Liver (tissue), 9 donors: ENCODE measurements around the gene MCTP1. TPM values are rescaled to one million over a fixed set of nuclear protein-coding genes. Genes with fewer than 3 reads are reported as not detected.

Experiments used
- DNase-seq: peaks from one replicate; pipeline ENCODE4 v3.0.0-alpha.2; 2017; ENCODE audit warnings: low spot score
- H3K27ac ChIP-seq, 2 donors: one replicate each; pipeline ENCODE4 v1.7.0; 2013; ENCODE audit warnings: inconsistent platforms in 2 of 2, low read length in 2 of 2, control low read depth in 1 of 2, low read depth in 1 of 2, mild to moderate bottlenecking in 1 of 2
- H3K27me3 ChIP-seq, 4 donors: one replicate each; pipeline versions ENCODE4 v1.6.1 to v1.7.0; 2013; ENCODE audit warnings: low read length in 3 of 4, inconsistent platforms in 1 of 4, mild to moderate bottlenecking in 1 of 4, moderate library complexity in 1 of 4; ENCODE audit not compliant: control insufficient read depth in 4 of 4, insufficient read depth in 4 of 4
- H3K36me3 ChIP-seq, 4 donors: one replicate each; pipeline versions ENCODE4 v1.6.1 to v1.7.0; 2013; ENCODE audit warnings: low read length in 3 of 4, mild to moderate bottlenecking in 3 of 4, low read depth in 1 of 4, moderate library complexity in 1 of 4; ENCODE audit not compliant: control insufficient read depth in 4 of 4, insufficient read depth in 3 of 4
- H3K4me1 ChIP-seq, 4 donors: one replicate each; pipeline versions ENCODE4 v1.6.1 to v1.7.0; 2013; ENCODE audit warnings: low read length in 3 of 4, mild to moderate bottlenecking in 3 of 4, moderate library complexity in 1 of 4; ENCODE audit not compliant: control insufficient read depth in 4 of 4, insufficient read depth in 4 of 4
- H3K4me3 ChIP-seq, 3 donors: one replicate each; pipeline versions ENCODE4 v1.6.1 to v1.7.0; 2013; ENCODE audit warnings: low read length in 3 of 3, control low read depth in 1 of 3, low read depth in 1 of 3, mild to moderate bottlenecking in 1 of 3
- H3K9ac ChIP-seq, 2 donors: one replicate each; pipeline ENCODE4 v1.7.0; 2013; ENCODE audit warnings: low read length in 2 of 2, mild to moderate bottlenecking in 2 of 2, moderate library complexity in 2 of 2, control low read depth in 1 of 2, low read depth in 1 of 2
- H3K9me3 ChIP-seq, 4 donors: one replicate each; pipeline versions ENCODE4 v1.6.1 to v1.7.0; 2013; ENCODE audit warnings: low read length in 3 of 4; ENCODE audit not compliant: control insufficient read depth in 4 of 4
- EGR1 ChIP-seq, 2 donors: IDR thresholded peaks; 2 replicates each; pipeline ENCODE4 v1.6.1; 2016 to 2018; ENCODE audit warnings: antibody characterized with exemption in 2 of 2, low read depth in 2 of 2
- FOXA1 ChIP-seq: IDR thresholded peaks from 2 replicates; pipeline ENCODE4 v1.6.1; 2016; ENCODE audit warnings: antibody characterized with exemption
- FOXA2 ChIP-seq: IDR thresholded peaks from 2 replicates; pipeline ENCODE4 v1.6.1; 2016; ENCODE audit warnings: antibody characterized with exemption
- GABPA ChIP-seq, 2 donors: IDR thresholded peaks in 1 of 2; conservative IDR thresholded peaks in 1 of 2; 2 replicates each; pipeline ENCODE4 v1.6.1; 2016; ENCODE audit warnings: antibody characterized with exemption in 2 of 2, mild to moderate bottlenecking in 1 of 2, moderate library complexity in 1 of 2
- HNF4A ChIP-seq, 2 donors: conservative IDR thresholded peaks; 2 replicates each; pipeline ENCODE4 v1.6.1; 2016; ENCODE audit warnings: antibody characterized with exemption in 2 of 2, mild to moderate bottlenecking in 2 of 2
- HNF4G ChIP-seq: IDR thresholded peaks from 2 replicates; pipeline ENCODE4 v1.6.1; 2016; ENCODE audit warnings: antibody characterized with exemption
- JUND ChIP-seq, 2 donors: IDR thresholded peaks; 2 replicates each; pipeline ENCODE4 v1.6.1; 2016; ENCODE audit warnings: antibody characterized with exemption in 2 of 2
- MAX ChIP-seq: IDR thresholded peaks from 2 replicates; pipeline ENCODE4 v1.6.1; 2016; ENCODE audit warnings: antibody characterized with exemption
- NR2F2 ChIP-seq: IDR thresholded peaks from 2 replicates; pipeline ENCODE4 v1.6.1; 2016; ENCODE audit warnings: antibody characterized with exemption
- RAD21 ChIP-seq, 2 donors: IDR thresholded peaks; 2 replicates each; pipeline ENCODE4 v1.6.1; 2016; ENCODE audit warnings: antibody characterized with exemption in 2 of 2, mild to moderate bottlenecking in 2 of 2
- REST ChIP-seq: IDR thresholded peaks from 2 replicates; pipeline ENCODE4 v1.6.1; 2016; ENCODE audit warnings: antibody characterized with exemption, mild to moderate bottlenecking
- RXRA ChIP-seq, 2 donors: IDR thresholded peaks; 2 replicates each; pipeline ENCODE4 v1.6.1; 2017 to 2018; ENCODE audit warnings: antibody characterized with exemption in 2 of 2, mild to moderate bottlenecking in 1 of 2
- SP1 ChIP-seq: IDR thresholded peaks from 2 replicates; pipeline ENCODE4 v1.6.1; 2018; ENCODE audit warnings: antibody characterized with exemption, mild to moderate bottlenecking
- TAF1 ChIP-seq: conservative IDR thresholded peaks from 2 replicates; pipeline ENCODE4 v1.6.1; 2016; ENCODE audit warnings: antibody characterized with exemption, mild to moderate bottlenecking
- YY1 ChIP-seq: IDR thresholded peaks from 2 replicates; pipeline ENCODE4 v1.6.1; 2016; ENCODE audit warnings: antibody characterized with exemption, mild to moderate bottlenecking
- WGBS: extraction: QIAGEN DNeasy Blood & Tissue Kit; methylation state at CpG from one replicate; pipeline ENCODE4 v1.1.7; 2013; 5-methylcytosine and 5-hydroxymethylcytosine counted together
- polyA plus RNA-seq, 2 donors: library from polyadenylated mRNA; stranded (reverse) in 1 of 2; unstranded in 1 of 2; fragments of 200-250 nt in 1 of 2; fragments of >200 nt in 1 of 2; fragmentation: Nextera tagmentation in 1 of 2; extraction: Ambion mirVana in 1 of 2; gene quantifications; one replicate each; pipeline versions ENCODE4 v1.2.1 to v1.2.3, GENCODE V29; 2013 to 2015
- total RNA-seq, 2 donors: library from RNA; depleted of rRNA; stranded (reverse); fragments of >200 nt; gene quantifications; one replicate each; pipeline ENCODE4 v1.2.3, GENCODE V29; 2014
- TF ChIP-seq, protein P1 (sequence below): fragments of 150-350 bp; IDR thresholded peaks from 2 replicates; pipeline ENCODE4 v1.5.1; 2017; ENCODE audit warnings: improper control_type of control experiment, low read depth, low read length; ENCODE audit not compliant: missing input control
- TF ChIP-seq, protein P2 (sequence below): IDR thresholded peaks from 2 replicates; pipeline ENCODE4 v1.6.1; 2016; ENCODE audit warnings: antibody characterized with exemption
- TF ChIP-seq, protein P3 (sequence below): IDR thresholded peaks from 2 replicates; pipeline ENCODE4 v1.6.1; 2016; ENCODE audit warnings: antibody characterized with exemption
- donor health status: healthy.
- donor health status: healthy.
- donor health status: healthy.
- donor health status: healthy.
- donor health status: healthy.

MCTP1 gene
- total and polyA plus RNA-seq, 4 donors: 0.67 to 7.6 (median 4.3) TPM

- Histone ChIP-seq H3K4me1 (no peaks in the 10 kb centered on the region), H3K27me3 (peaks cover 0 to 3% (median 0%) of the 10 kb centered on the region in 4 donors), H3K27ac (no peak overlapping the region), H3K4me3 (no peak overlapping the region), H3K9me3 (no peaks in the 10 kb centered on the region), H3K36me3 (no peaks in the 10 kb centered on the region), H3K9ac (no peak overlapping the region)
- TF ChIP-seq RXRA (IDR thresholded peaks at IDR 0.05) (no peak), HNF4A (conservative IDR thresholded peaks at IDR 0.05) (no peak), GABPA (IDR thresholded peaks at IDR 0.05 in 1 of 2, conservative IDR thresholded peaks at IDR 0.05 in 1 of 2) (no peak), EGR1 (IDR thresholded peaks at IDR 0.05; ENCODE audit: low read depth in 2 of 2) (no peak), JUND (IDR thresholded peaks at IDR 0.05) (no peak), REST (no peak), YY1 (no peak), RAD21 (IDR thresholded peaks at IDR 0.05) (no peak), NR2F2 (no peak), MAX (no peak), TAF1 (no peak), HNF4G (no peak)
- TF ChIP-seq, protein P1, sequence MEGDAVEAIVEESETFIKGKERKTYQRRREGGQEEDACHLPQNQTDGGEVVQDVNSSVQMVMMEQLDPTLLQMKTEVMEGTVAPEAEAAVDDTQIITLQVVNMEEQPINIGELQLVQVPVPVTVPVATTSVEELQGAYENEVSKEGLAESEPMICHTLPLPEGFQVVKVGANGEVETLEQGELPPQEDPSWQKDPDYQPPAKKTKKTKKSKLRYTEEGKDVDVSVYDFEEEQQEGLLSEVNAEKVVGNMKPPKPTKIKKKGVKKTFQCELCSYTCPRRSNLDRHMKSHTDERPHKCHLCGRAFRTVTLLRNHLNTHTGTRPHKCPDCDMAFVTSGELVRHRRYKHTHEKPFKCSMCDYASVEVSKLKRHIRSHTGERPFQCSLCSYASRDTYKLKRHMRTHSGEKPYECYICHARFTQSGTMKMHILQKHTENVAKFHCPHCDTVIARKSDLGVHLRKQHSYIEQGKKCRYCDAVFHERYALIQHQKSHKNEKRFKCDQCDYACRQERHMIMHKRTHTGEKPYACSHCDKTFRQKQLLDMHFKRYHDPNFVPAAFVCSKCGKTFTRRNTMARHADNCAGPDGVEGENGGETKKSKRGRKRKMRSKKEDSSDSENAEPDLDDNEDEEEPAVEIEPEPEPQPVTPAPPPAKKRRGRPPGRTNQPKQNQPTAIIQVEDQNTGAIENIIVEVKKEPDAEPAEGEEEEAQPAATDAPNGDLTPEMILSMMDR: no peak
- TF ChIP-seq, protein P2, sequence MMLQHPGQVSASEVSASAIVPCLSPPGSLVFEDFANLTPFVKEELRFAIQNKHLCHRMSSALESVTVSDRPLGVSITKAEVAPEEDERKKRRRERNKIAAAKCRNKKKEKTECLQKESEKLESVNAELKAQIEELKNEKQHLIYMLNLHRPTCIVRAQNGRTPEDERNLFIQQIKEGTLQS: no peak
- 78% methylated on average over 4 of the region's 4 CpGs for WGBS
- DNase-seq: no peak
Observed at GRCh38 chr5:95151694-95152093, 133.2 kb downstream of the MCTP1 start.

DNA sequence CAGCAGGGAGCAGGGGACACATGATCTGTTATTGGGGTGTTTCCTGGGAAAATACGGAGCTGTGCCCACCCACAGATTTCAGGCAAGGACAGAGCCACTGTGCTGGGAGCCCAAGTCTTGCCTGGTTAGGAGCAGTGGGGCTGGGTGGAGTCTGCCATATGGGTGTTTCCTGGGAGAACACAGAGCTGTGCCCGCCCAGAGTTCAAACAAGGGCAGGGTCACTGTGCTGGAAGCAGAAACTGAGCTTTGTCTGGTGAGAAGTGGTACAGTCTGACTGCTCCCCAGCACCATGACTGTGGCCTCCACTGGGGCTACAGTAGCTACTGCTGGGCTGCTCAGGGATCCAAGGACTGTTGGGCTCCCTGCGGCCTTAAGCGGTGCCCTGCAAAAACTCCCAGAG, 135.5 kb downstream of the MCTP1 start:
- H3K27me3 ChIP-seq: peaks cover 0 to 3% (median 0%) of the 10 kb centered on the region in 4 donors
- no peak overlapping the region for H3K27ac ChIP-seq
- DNase-seq: no peak
- H3K36me3 ChIP-seq: no peaks in the 10 kb centered on the region
- H3K4me1 ChIP-seq: no peaks in the 10 kb centered on the region
- no peak overlapping the region for H3K9ac ChIP-seq
- WGBS: 70% methylated on average over 4 of the region's 4 CpGs
- no peaks in the 10 kb centered on the region for H3K9me3 ChIP-seq
- H3K4me3 ChIP-seq: no peak overlapping the region
- no peak for TF ChIP-seq FOXA2
- TF ChIP-seq, protein P2: no peak
- TF ChIP-seq, protein P3, sequence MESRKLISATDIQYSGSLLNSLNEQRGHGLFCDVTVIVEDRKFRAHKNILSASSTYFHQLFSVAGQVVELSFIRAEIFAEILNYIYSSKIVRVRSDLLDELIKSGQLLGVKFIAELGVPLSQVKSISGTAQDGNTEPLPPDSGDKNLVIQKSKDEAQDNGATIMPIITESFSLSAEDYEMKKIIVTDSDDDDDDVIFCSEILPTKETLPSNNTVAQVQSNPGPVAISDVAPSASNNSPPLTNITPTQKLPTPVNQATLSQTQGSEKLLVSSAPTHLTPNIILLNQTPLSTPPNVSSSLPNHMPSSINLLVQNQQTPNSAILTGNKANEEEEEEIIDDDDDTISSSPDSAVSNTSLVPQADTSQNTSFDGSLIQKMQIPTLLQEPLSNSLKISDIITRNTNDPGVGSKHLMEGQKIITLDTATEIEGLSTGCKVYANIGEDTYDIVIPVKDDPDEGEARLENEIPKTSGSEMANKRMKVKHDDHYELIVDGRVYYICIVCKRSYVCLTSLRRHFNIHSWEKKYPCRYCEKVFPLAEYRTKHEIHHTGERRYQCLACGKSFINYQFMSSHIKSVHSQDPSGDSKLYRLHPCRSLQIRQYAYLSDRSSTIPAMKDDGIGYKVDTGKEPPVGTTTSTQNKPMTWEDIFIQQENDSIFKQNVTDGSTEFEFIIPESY: no peak
- TF ChIP-seq, protein P1: no peak
- TF ChIP-seq RAD21 (IDR thresholded peaks at IDR 0.05): no peak
- TF ChIP-seq REST: no peak
- no peak for TF ChIP-seq SP1
- no peak for TF ChIP-seq NR2F2
- no peak for TF ChIP-seq HNF4A (conservative IDR thresholded peaks at IDR 0.05)
- no peak for TF ChIP-seq FOXA1
- no peak for TF ChIP-seq RXRA (IDR thresholded peaks at IDR 0.05)
- TF ChIP-seq JUND (IDR thresholded peaks at IDR 0.05): no peak
